Endothelial cell of umbilical vein (primary cell): Measurements from ENCODE around the gene EP400. TPM values are rescaled to one million over a fixed set of nuclear protein-coding genes. Genes with fewer than 3 reads are reported as not detected.

Experiments
- BruUV-seq: library from RNA; stranded (reverse); fragments of 400-500 nt; replicated peaks from 2 replicates; lab custom pipeline; 2021; lab: Mats Ljungman, UMichigan
- CTCF ChIA-PET: fragments of 300-600, 350-600 bp; sonication (Branson Sonifier 250); formaldehyde crosslinking; loops from one replicate; lab custom pipeline; 2021; ENCODE audit warnings: antibody characterized with exemption, inconsistent platforms; lab: Charles Lee
- POLR2A ChIA-PET: fragments of 300-600, 350-600 bp; sonication (Branson Sonifier 250); formaldehyde crosslinking; loops from one replicate; lab custom pipeline; 2021; ENCODE audit warnings: antibody characterized with exemption, inconsistent platforms; lab: Charles Lee
- DNase-seq: peaks from one replicate; pipeline ENCODE4 v3.0.0-alpha.2; 2011; ENCODE audit warnings: low read depth, low spot score
- FAIRE-seq: peaks from 2 replicates; lab custom pipeline; 2011; peaks lifted over from hg19 to GRCh38; lab: Jason Lieb, UNC
- H2AFZ ChIP-seq: 2 replicates; pipeline ENCODE4 v1.6.0; 2012; ENCODE audit warnings: low read depth, low read length, control low read depth, inconsistent platforms
- H3K27ac ChIP-seq: 2 replicates; pipeline ENCODE4 v1.5.1; 2011; ENCODE audit warnings: low read depth, mild to moderate bottlenecking, control low read depth, low read length, moderate library complexity; ENCODE audit not compliant: insufficient read depth
- H3K27me3 ChIP-seq, 2 experiments: 2 replicates each; pipeline versions ENCODE4 v1.6.0 to v1.6.1; 2011; ENCODE audit warnings: low read length in 2 of 2, mixed read lengths in 1 of 2; ENCODE audit not compliant: control insufficient read depth in 2 of 2, insufficient read depth in 2 of 2
- H3K36me3 ChIP-seq, 2 experiments: 2 replicates in 1 of 2; 3 replicates in 1 of 2; pipeline ENCODE4 v1.5.1; 2011; ENCODE audit warnings: low read length in 2 of 2, mild to moderate bottlenecking in 1 of 2, moderate library complexity in 1 of 2; ENCODE audit not compliant: control insufficient read depth in 2 of 2, insufficient read depth in 2 of 2; ENCODE audit errors: extremely low read depth in 1 of 2
- H3K4me1 ChIP-seq: 3 replicates; pipeline ENCODE4 v1.5.1; 2011; ENCODE audit warnings: mild to moderate bottlenecking, low read length; ENCODE audit not compliant: control insufficient read depth, insufficient read depth; ENCODE audit errors: extremely low read depth
- H3K4me2 ChIP-seq: 2 replicates; pipeline ENCODE4 v1.6.1; 2011; ENCODE audit warnings: low read length, control low read depth, mixed read lengths; ENCODE audit not compliant: insufficient read depth
- H3K4me3 ChIP-seq, 3 experiments: fragments of 200-600 bp in 1 of 3; sonication (generic), shearing (Covaris generic) in 1 of 3; replicated peaks in 1 of 3; 2 replicates each; pipeline ENCODE4 v1.5.1; 2011 to 2016; ENCODE audit warnings: control low read depth in 3 of 3, low read length in 3 of 3, mild to moderate bottlenecking in 2 of 3, inconsistent platforms in 1 of 3, low read depth in 1 of 3, moderate library complexity in 1 of 3; ENCODE audit not compliant: insufficient read depth in 1 of 3
- H3K79me2 ChIP-seq: 2 replicates; pipeline ENCODE4 v1.6.0; 2012; ENCODE audit warnings: low read length, inconsistent platforms; ENCODE audit not compliant: control insufficient read depth, insufficient read depth
- H3K9ac ChIP-seq: replicated peaks from 2 replicates; pipeline ENCODE3; 2011; ENCODE audit warnings: low read length, control low read depth; ENCODE audit not compliant: insufficient read depth; ENCODE audit errors: extremely low read depth
- H3K9me1 ChIP-seq: replicated peaks from 3 replicates; pipeline ENCODE4 v1.6.0; 2011; ENCODE audit warnings: mild to moderate bottlenecking, low read length; ENCODE audit not compliant: control insufficient read depth, insufficient read depth; ENCODE audit errors: extremely low read depth
- H3K9me3 ChIP-seq: replicated peaks from 2 replicates; pipeline ENCODE4 v1.5.1; 2012; ENCODE audit warnings: low read length, inconsistent platforms; ENCODE audit not compliant: control insufficient read depth, insufficient read depth
- H4K20me1 ChIP-seq: replicated peaks from 2 replicates; pipeline ENCODE3; 2011; ENCODE audit warnings: mild to moderate bottlenecking, low read length; ENCODE audit not compliant: control insufficient read depth, insufficient read depth; ENCODE audit errors: extremely low read depth
- CTCF ChIP-seq, 2 donors: IDR thresholded peaks; 1 replicate in 1 of 2; 2 replicates in 1 of 2; pipeline ENCODE4 v1.5.1; 2011; ENCODE audit warnings: low read length in 2 of 2, mild to moderate bottlenecking in 2 of 2, moderate library complexity in 2 of 2, control low read depth in 1 of 2, inconsistent platforms in 1 of 2, low read depth in 1 of 2; ENCODE audit not compliant: insufficient read depth in 1 of 2; ENCODE audit errors: extremely low read depth in 1 of 2
- EZH2 ChIP-seq: IDR thresholded peaks from 2 replicates; pipeline ENCODE4 v1.6.1; 2012; ENCODE audit warnings: borderline replicate concordance, low read depth, mild to moderate bottlenecking, moderate library complexity, low read length, inconsistent platforms; ENCODE audit not compliant: severe bottlenecking
- FOS ChIP-seq: IDR thresholded peaks from 2 replicates; pipeline ENCODE4 v1.6.1; 2011; ENCODE audit warnings: mild to moderate bottlenecking, low read length, moderate library complexity, borderline replicate concordance; ENCODE audit not compliant: insufficient read depth
- GATA2 ChIP-seq: IDR thresholded peaks from 2 replicates; pipeline ENCODE4 v1.7.0; 2011; ENCODE audit warnings: low read depth, mild to moderate bottlenecking, moderate library complexity, mixed read lengths, low read length; ENCODE audit not compliant: insufficient read length, insufficient read depth
- JUN ChIP-seq: IDR thresholded peaks from 2 replicates; pipeline ENCODE4 v1.6.1; 2011; ENCODE audit warnings: borderline replicate concordance, low read depth; ENCODE audit not compliant: insufficient read length, insufficient read depth
- MAX ChIP-seq: IDR thresholded peaks from 2 replicates; pipeline ENCODE4 v1.6.1; 2011; ENCODE audit not compliant: insufficient read depth, insufficient read length
- MYC ChIP-seq: IDR thresholded peaks from one replicate; pipeline ENCODE4 v1.6.1; 2011; ENCODE audit warnings: mild to moderate bottlenecking, low read depth, low read length
- POLR2A ChIP-seq: IDR thresholded peaks from 2 replicates; pipeline ENCODE4 v1.6.1; 2012; ENCODE audit warnings: low read depth, mild to moderate bottlenecking, control low read depth, low read length
- POLR2AphosphoS5 ChIP-seq: IDR thresholded peaks from 2 replicates; pipeline ENCODE4 v1.6.1; 2012; ENCODE audit warnings: low read depth, mild to moderate bottlenecking, control low read depth, low read length, moderate library complexity; ENCODE audit not compliant: insufficient read depth
- dilution Hi-C: fragments of 300-500 bp; cut with MboI; formaldehyde crosslinking; loops from one replicate; pipeline ENCODE4 v1.15.0; 2019; ENCODE audit warnings: low sequenced_read_pairs; ENCODE audit not compliant: extremely low pct_ligation_motif_present
- intact Hi-C: fragments of 100-400 bp; cut with micrococcal nuclease; formaldehyde crosslinking; loops from one replicate; pipeline ENCODE4 v1.10.0; 2022
- polyA plus RNA-seq, 4 experiments: library from polyadenylated mRNA; depleted of rRNA in 3 of 4; stranded (reverse) in 3 of 4; unstranded in 1 of 4; fragments of >200 nt; gene quantifications; 2 replicates each; pipeline versions ENCODE4 v1.2.1 to v1.2.3, GENCODE V29; 2011 to 2012; ENCODE audit warnings: missing spikeins in 1 of 4
- total RNA-seq: library from RNA; stranded (reverse); gene quantifications from 2 replicates; pipeline ENCODE4 v1.2.3, GENCODE V29; 2021

The EP400 gene
- total and polyA plus RNA-seq, 2 donors (not counting 3 experiments of a cell fraction or from before 2014, with no cell fraction given) = 9.0 to 57.7 TPM

GRCh38 chr12:131922772-131923171, 27.0 kb upstream of the EP400 start:
- Histone ChIP-seq H3K9me3 (no peaks in the 10 kb centered on the region), H3K9me1 (no peaks in the 10 kb centered on the region), H3K4me1 (no peaks in the 10 kb centered on the region), H3K4me2 (no peak overlapping the region), H3K9ac (no peak overlapping the region), H3K36me3 (peaks cover 0 to 19% of the 10 kb centered on the region in 2 experiments), H3K4me3 (no peak overlapping the region), H3K27ac (no peak overlapping the region), H3K79me2 (no peaks in the 10 kb centered on the region), H4K20me1 (no peaks in the 10 kb centered on the region), H2AFZ (no peak overlapping the region), H3K27me3 (no peaks in the 10 kb centered on the region)
- DNase-seq = no peak
- intact Hi-C loops = no loop called here
- FAIRE-seq = no peak
- CTCF ChIA-PET = no interaction called here
- dilution Hi-C loops = no loop called here
- TF ChIP-seq GATA2 (no peak), MYC (no peak), POLR2A (no peak), POLR2AphosphoS5 (no peak), EZH2 (no peak), JUN (no peak), MAX (no peak), FOS (no peak), CTCF (IDR thresholded peaks at IDR 0.05; ENCODE audit: extremely low read depth in 1 of 2, insufficient read depth in 1 of 2, low read depth in 1 of 2, low read length in 2 of 2) (no peak)
- no TSS peak for BruUV-seq
- POLR2A ChIA-PET = no interaction called here
